Activated B cell treated with CpG ODN at 0.5 μM for 24 hours (primary cell): ENCODE measurements around the gene CERS4. TPM values are rescaled to one million over a fixed set of nuclear protein-coding genes. Genes with fewer than 3 reads are reported as not detected.
A peak's percentile ranks its signal among the peaks of the same experiment; 100 is the strongest.

Experiments
- ATAC-seq: fragments of 200-7000 bp; cut with Tn5 transposase; one replicate; pipeline ENCODE4 v1.10.0; 2021; ENCODE audit warnings: low read depth, mild to moderate bottlenecking, moderate library complexity
- CTCF ChIA-PET: fragments of 350-600 bp; sonication (Branson Sonifier 250); formaldehyde crosslinking; loops from one replicate; lab custom pipeline; 2021; ENCODE audit warnings: antibody characterized with exemption; lab: Charles Lee
- POLR2A ChIA-PET: fragments of 350-600 bp; sonication (Branson Sonifier 250); formaldehyde crosslinking; loops from one replicate; lab custom pipeline; 2021; ENCODE audit warnings: antibody characterized with exemption; lab: Charles Lee
- DNase-seq: peaks from one replicate; pipeline ENCODE4 v3.0.0; 2022
- H3K27ac Mint-ChIP-seq: one replicate; pipeline ENCODE4 v1.8.0; 2020; ENCODE audit warnings: mixed read lengths
- H3K27me3 Mint-ChIP-seq: one replicate; pipeline ENCODE4 v1.8.0; 2021; ENCODE audit warnings: mixed read lengths
- H3K36me3 Mint-ChIP-seq: one replicate; pipeline ENCODE4 v1.8.0; 2021; ENCODE audit warnings: low read depth, mixed read lengths
- H3K4me1 Mint-ChIP-seq: one replicate; pipeline ENCODE4 v1.8.0; 2021; ENCODE audit warnings: mixed read lengths
- H3K4me3 Mint-ChIP-seq: one replicate; pipeline ENCODE4 v1.8.0; 2020; ENCODE audit warnings: mild to moderate bottlenecking, mixed read lengths
- H3K9me3 Mint-ChIP-seq: one replicate; pipeline ENCODE4 v1.8.0; 2020; ENCODE audit warnings: mixed read lengths
- intact Hi-C: fragments of 100-400 bp; cut with micrococcal nuclease; formaldehyde crosslinking; loops from one replicate; pipeline ENCODE4 v1.15.1; 2024
- total RNA-seq: library from RNA; stranded (reverse); gene quantifications from 2 replicates; pipeline ENCODE4 v1.2.3, GENCODE V29; 2022
- TF ChIP-seq, protein P1 (sequence below): fragments of 200-600 bp; IDR thresholded peaks from one replicate; pipeline ENCODE4 v1.8.0; 2022; ENCODE audit warnings: antibody characterized with exemption, mild to moderate bottlenecking

Gene CERS4, protein sequence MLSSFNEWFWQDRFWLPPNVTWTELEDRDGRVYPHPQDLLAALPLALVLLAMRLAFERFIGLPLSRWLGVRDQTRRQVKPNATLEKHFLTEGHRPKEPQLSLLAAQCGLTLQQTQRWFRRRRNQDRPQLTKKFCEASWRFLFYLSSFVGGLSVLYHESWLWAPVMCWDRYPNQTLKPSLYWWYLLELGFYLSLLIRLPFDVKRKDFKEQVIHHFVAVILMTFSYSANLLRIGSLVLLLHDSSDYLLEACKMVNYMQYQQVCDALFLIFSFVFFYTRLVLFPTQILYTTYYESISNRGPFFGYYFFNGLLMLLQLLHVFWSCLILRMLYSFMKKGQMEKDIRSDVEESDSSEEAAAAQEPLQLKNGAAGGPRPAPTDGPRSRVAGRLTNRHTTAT
- 112 and 114 TPM in 2 replicates for total RNA-seq

DNA sequence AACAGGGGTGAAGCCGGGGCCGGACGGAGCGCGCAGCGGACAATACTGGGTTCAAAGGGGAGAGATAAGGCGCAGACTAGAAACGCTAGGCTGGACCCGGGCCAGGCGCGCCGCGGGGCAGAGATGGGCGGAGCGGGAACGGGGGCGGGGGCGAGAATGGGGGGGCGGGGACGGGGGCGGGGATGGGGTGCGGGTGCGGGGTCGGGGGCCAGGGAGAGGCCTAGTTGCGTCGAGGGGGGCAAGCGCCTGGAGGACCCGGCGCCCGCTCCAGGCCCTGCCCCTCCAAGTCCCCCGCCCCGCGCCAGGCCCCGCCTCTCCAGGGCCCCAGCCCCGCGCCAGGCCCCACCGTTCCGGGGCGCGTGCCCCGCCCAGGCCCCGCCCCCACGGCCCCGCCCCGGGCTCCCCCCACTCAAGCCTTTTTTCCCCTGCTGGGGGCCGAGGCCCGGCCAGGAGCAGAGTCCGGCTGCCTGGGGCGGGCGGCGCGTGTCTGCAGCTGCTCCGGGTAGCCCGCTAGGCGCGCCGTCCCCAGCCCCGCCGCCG, at the start of gene CERS4:
CERS4 (plus strand) TSS at position 449 of the 540 bp plus-strand sequence. CDS start 41,707 bp downstream, outside the sequence.
- peak within 1 kb of the TSS; percentile 96 for H3K4me3 Mint-ChIP-seq
- H3K36me3 Mint-ChIP-seq: peaks cover 25% of the 10 kb centered on the region
- no peaks in the 10 kb centered on the region for H3K9me3 Mint-ChIP-seq
- ChIA-PET CTCF (interaction anchor here (1.2 to 1.8 kb wide), 2 partner anchors 17 to 50 kb away, joined by 5 to 7 read pairs; no protein-coding TSS in a partner anchor), POLR2A (interaction anchor here (0.5 to 8.8 kb wide), 10 partner anchors 13 to 1668 kb away, joined by 4 to 205 read pairs (median 8); partner anchors contain the start of gene TIMM44)
- ATAC-seq: peak; percentile 86
- H3K27me3 Mint-ChIP-seq: no peaks in the 10 kb centered on the region
- H3K4me1 Mint-ChIP-seq: peaks cover 53% of the 10 kb centered on the region
- intact Hi-C loops: loop anchor here (1.0 to 5.0 kb wide), 5 partner anchors 14 to 306 kb away; partner anchors contain the start of genes MAP2K7 and TIMM44
- TF ChIP-seq, protein P1, sequence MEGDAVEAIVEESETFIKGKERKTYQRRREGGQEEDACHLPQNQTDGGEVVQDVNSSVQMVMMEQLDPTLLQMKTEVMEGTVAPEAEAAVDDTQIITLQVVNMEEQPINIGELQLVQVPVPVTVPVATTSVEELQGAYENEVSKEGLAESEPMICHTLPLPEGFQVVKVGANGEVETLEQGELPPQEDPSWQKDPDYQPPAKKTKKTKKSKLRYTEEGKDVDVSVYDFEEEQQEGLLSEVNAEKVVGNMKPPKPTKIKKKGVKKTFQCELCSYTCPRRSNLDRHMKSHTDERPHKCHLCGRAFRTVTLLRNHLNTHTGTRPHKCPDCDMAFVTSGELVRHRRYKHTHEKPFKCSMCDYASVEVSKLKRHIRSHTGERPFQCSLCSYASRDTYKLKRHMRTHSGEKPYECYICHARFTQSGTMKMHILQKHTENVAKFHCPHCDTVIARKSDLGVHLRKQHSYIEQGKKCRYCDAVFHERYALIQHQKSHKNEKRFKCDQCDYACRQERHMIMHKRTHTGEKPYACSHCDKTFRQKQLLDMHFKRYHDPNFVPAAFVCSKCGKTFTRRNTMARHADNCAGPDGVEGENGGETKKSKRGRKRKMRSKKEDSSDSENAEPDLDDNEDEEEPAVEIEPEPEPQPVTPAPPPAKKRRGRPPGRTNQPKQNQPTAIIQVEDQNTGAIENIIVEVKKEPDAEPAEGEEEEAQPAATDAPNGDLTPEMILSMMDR: no peak
- H3K27ac Mint-ChIP-seq: peak within 1 kb of the TSS; percentile 81
- DNase-seq: peak; percentile 81

DNA sequence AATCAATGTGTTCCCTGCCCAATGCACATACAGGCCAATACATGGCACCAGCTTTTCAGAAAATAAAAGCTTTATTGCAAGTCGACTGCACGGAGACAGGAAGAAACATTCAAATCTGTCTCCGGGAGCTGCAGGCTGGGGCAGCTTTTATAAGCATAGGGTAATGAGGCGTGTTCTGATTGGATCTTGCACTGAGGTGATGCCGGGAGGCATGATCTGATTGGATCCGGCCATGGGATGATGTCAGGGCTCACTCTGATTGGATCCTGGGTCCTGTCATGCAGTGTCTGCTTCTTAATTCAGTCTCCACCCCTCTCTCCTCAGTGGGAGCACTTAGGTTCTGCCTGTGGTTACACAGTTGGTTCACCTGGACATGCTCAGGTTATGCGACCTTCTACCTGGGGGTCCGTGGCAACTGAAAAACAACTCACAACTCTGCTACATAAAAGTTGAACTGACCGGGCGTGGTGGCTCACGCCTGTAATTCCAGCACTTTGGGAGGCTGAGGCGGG, 48.0 kb upstream of the CERS4 start:
- ATAC-seq (peak; percentile 95), DNase-seq (no peak)
- CTCF ChIA-PET: interaction anchor here (1.0 to 1.1 kb wide), 3 partner anchors 32 to 92 kb away, joined by 3 to 4 read pairs (median 3); no protein-coding TSS in a partner anchor
- POLR2A ChIA-PET: interaction anchor here (0.6 to 3.6 kb wide), 6 partner anchors 33 to 92 kb away, joined by 3 to 76 read pairs (median 6); partner anchors contain the start of gene CERS4
- intact Hi-C loops: no loop called here
- Mint-ChIP-seq H3K4me1 (peaks cover 23% of the 10 kb centered on the region), H3K4me3 (peak overlapping the region; percentile 59), H3K27ac (peak overlapping the region; percentile 73), H3K36me3 (no peaks in the 10 kb centered on the region), H3K9me3 (no peaks in the 10 kb centered on the region), H3K27me3 (peaks cover 3% of the 10 kb centered on the region)
- TF ChIP-seq, protein P1: no peak

DNA sequence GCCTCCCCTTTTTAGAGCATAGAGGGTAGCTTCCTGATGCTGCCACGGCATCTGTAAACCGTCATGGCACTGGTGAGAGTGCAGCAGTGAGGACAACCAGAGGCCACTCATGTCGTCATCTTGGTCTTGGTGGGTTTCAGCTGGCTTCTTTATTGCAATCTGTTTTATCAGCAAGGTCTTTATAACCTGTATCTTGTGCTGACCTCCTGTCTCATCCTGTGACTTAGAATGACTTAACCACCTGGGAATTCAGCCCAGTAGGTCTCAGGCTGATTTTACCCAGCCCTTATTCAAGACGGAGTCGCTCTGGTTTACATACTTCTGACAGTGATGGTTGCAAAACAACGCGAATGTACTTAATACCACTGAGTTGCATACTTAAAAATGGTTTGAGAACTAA, 45.4 kb upstream of the CERS4 start:
- Mint-ChIP-seq H3K27ac (peak overlapping the region; percentile 57), H3K9me3 (no peaks in the 10 kb centered on the region), H3K27me3 (no peaks in the 10 kb centered on the region), H3K4me3 (no peak overlapping the region), H3K4me1 (peaks cover 19% of the 10 kb centered on the region), H3K36me3 (no peaks in the 10 kb centered on the region)
- ChIA-PET POLR2A (interaction anchor here (3.6 kb wide), 1 partner anchor 31 kb away, joined by 76 read pairs; no protein-coding TSS in a partner anchor), CTCF (no interaction called here)
- TF ChIP-seq, protein P1: no peak
- ATAC-seq (no peak), DNase-seq (no peak)
- intact Hi-C loops: no loop called here

DNA sequence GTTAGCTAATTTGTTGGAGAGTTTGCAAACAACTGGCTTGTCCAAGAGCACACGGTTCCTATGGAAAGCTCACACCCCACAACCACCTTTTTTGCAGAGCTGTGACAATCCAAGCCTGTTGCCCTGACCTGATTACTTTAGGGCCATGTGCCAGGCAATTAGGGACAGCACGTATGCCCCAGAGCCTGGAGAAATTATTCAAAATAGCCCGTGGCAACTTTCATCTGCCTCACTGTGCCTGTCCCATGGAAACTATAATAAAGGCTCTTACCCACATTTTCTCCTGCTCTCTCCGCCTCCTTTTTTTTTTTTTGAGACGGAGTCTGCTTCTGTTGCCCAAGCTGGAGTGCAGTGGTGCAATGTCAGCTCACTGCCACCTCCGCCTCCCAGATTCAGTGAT, 41.2 kb upstream of the CERS4 start:
- TF ChIP-seq, protein P1: no peak
- no peak overlapping the region for H3K27ac Mint-ChIP-seq
- no peaks in the 10 kb centered on the region for H3K36me3 Mint-ChIP-seq
- intact Hi-C loops: loop anchor here (2.0 kb wide), 1 partner anchor 15 kb away; no protein-coding TSS in a partner anchor
- ATAC-seq (no peak), DNase-seq (no peak)
- ChIA-PET POLR2A (interaction anchor here (0.8 to 1.1 kb wide), 2 partner anchors 12 to 27 kb away, joined by 3 to 5 read pairs; no protein-coding TSS in a partner anchor), CTCF (no interaction called here)
- H3K4me1 Mint-ChIP-seq: peaks cover 3% of the 10 kb centered on the region
- H3K4me3 Mint-ChIP-seq: no peak overlapping the region
- H3K9me3 Mint-ChIP-seq: no peaks in the 10 kb centered on the region
- no peaks in the 10 kb centered on the region for H3K27me3 Mint-ChIP-seq
